Liver (tissue), 9 donors: ENCODE data around the gene RFNG. TPM values are rescaled to one million over a fixed set of nuclear protein-coding genes. Genes with fewer than 3 reads are reported as not detected.

ENCODE experiments used
- DNase-seq: peaks from one replicate; pipeline ENCODE4 v3.0.0-alpha.2; 2017; ENCODE audit warnings: low spot score
- H3K27ac ChIP-seq, 2 donors: one replicate each; pipeline ENCODE4 v1.7.0; 2013; ENCODE audit warnings: inconsistent platforms in 2 of 2, low read length in 2 of 2, control low read depth in 1 of 2, low read depth in 1 of 2, mild to moderate bottlenecking in 1 of 2
- H3K27me3 ChIP-seq, 4 donors: one replicate each; pipeline versions ENCODE4 v1.6.1 to v1.7.0; 2013; ENCODE audit warnings: low read length in 3 of 4, inconsistent platforms in 1 of 4, mild to moderate bottlenecking in 1 of 4, moderate library complexity in 1 of 4; ENCODE audit not compliant: control insufficient read depth in 4 of 4, insufficient read depth in 4 of 4
- H3K36me3 ChIP-seq, 4 donors: one replicate each; pipeline versions ENCODE4 v1.6.1 to v1.7.0; 2013; ENCODE audit warnings: low read length in 3 of 4, mild to moderate bottlenecking in 3 of 4, low read depth in 1 of 4, moderate library complexity in 1 of 4; ENCODE audit not compliant: control insufficient read depth in 4 of 4, insufficient read depth in 3 of 4
- H3K4me1 ChIP-seq, 4 donors: one replicate each; pipeline versions ENCODE4 v1.6.1 to v1.7.0; 2013; ENCODE audit warnings: low read length in 3 of 4, mild to moderate bottlenecking in 3 of 4, moderate library complexity in 1 of 4; ENCODE audit not compliant: control insufficient read depth in 4 of 4, insufficient read depth in 4 of 4
- H3K4me3 ChIP-seq, 3 donors: one replicate each; pipeline versions ENCODE4 v1.6.1 to v1.7.0; 2013; ENCODE audit warnings: low read length in 3 of 3, control low read depth in 1 of 3, low read depth in 1 of 3, mild to moderate bottlenecking in 1 of 3
- H3K9ac ChIP-seq, 2 donors: one replicate each; pipeline ENCODE4 v1.7.0; 2013; ENCODE audit warnings: low read length in 2 of 2, mild to moderate bottlenecking in 2 of 2, moderate library complexity in 2 of 2, control low read depth in 1 of 2, low read depth in 1 of 2
- H3K9me3 ChIP-seq, 4 donors: one replicate each; pipeline versions ENCODE4 v1.6.1 to v1.7.0; 2013; ENCODE audit warnings: low read length in 3 of 4; ENCODE audit not compliant: control insufficient read depth in 4 of 4
- CTCF ChIP-seq: fragments of 150-350 bp; IDR thresholded peaks from 2 replicates; pipeline ENCODE4 v1.5.1; 2017; ENCODE audit warnings: improper control_type of control experiment, low read depth, low read length; ENCODE audit not compliant: missing input control
- EGR1 ChIP-seq, 2 donors: IDR thresholded peaks; 2 replicates each; pipeline ENCODE4 v1.6.1; 2016 to 2018; ENCODE audit warnings: antibody characterized with exemption in 2 of 2, low read depth in 2 of 2
- FOXA1 ChIP-seq: IDR thresholded peaks from 2 replicates; pipeline ENCODE4 v1.6.1; 2016; ENCODE audit warnings: antibody characterized with exemption
- FOXA2 ChIP-seq: IDR thresholded peaks from 2 replicates; pipeline ENCODE4 v1.6.1; 2016; ENCODE audit warnings: antibody characterized with exemption
- HNF4A ChIP-seq, 2 donors: conservative IDR thresholded peaks; 2 replicates each; pipeline ENCODE4 v1.6.1; 2016; ENCODE audit warnings: antibody characterized with exemption in 2 of 2, mild to moderate bottlenecking in 2 of 2
- RXRA ChIP-seq, 2 donors: IDR thresholded peaks; 2 replicates each; pipeline ENCODE4 v1.6.1; 2017 to 2018; ENCODE audit warnings: antibody characterized with exemption in 2 of 2, mild to moderate bottlenecking in 1 of 2
- SP1 ChIP-seq: IDR thresholded peaks from 2 replicates; pipeline ENCODE4 v1.6.1; 2018; ENCODE audit warnings: antibody characterized with exemption, mild to moderate bottlenecking
- TAF1 ChIP-seq: conservative IDR thresholded peaks from 2 replicates; pipeline ENCODE4 v1.6.1; 2016; ENCODE audit warnings: antibody characterized with exemption, mild to moderate bottlenecking
- ZBTB33 ChIP-seq: IDR thresholded peaks from 2 replicates; pipeline ENCODE4 v1.6.1; 2016; ENCODE audit warnings: antibody characterized with exemption
- WGBS: extraction: QIAGEN DNeasy Blood & Tissue Kit; methylation state at CpG from one replicate; pipeline ENCODE4 v1.1.7; 2013; 5-methylcytosine and 5-hydroxymethylcytosine counted together
- polyA plus RNA-seq, 2 donors: library from polyadenylated mRNA; stranded (reverse) in 1 of 2; unstranded in 1 of 2; fragments of 200-250 nt in 1 of 2; fragments of >200 nt in 1 of 2; fragmentation: Nextera tagmentation in 1 of 2; extraction: Ambion mirVana in 1 of 2; gene quantifications; one replicate each; pipeline versions ENCODE4 v1.2.1 to v1.2.3, GENCODE V29; 2013 to 2015
- total RNA-seq, 2 donors: library from RNA; depleted of rRNA; stranded (reverse); fragments of >200 nt; gene quantifications; one replicate each; pipeline ENCODE4 v1.2.3, GENCODE V29; 2014
- TF ChIP-seq, protein P1 (sequence below): IDR thresholded peaks from 2 replicates; pipeline ENCODE4 v1.6.1; 2016; ENCODE audit warnings: antibody characterized with exemption
- TF ChIP-seq, protein P2 (sequence below): IDR thresholded peaks from 2 replicates; pipeline ENCODE4 v1.6.1; 2016; ENCODE audit warnings: antibody characterized with exemption, mild to moderate bottlenecking
- donor health status: healthy.
- donor health status: healthy.
- donor health status: healthy.
- donor health status: healthy.
- donor health status: healthy.

RFNG gene
- total and polyA plus RNA-seq, 4 donors = 15.0 to 36.0 (median 23.4) TPM

DNA sequence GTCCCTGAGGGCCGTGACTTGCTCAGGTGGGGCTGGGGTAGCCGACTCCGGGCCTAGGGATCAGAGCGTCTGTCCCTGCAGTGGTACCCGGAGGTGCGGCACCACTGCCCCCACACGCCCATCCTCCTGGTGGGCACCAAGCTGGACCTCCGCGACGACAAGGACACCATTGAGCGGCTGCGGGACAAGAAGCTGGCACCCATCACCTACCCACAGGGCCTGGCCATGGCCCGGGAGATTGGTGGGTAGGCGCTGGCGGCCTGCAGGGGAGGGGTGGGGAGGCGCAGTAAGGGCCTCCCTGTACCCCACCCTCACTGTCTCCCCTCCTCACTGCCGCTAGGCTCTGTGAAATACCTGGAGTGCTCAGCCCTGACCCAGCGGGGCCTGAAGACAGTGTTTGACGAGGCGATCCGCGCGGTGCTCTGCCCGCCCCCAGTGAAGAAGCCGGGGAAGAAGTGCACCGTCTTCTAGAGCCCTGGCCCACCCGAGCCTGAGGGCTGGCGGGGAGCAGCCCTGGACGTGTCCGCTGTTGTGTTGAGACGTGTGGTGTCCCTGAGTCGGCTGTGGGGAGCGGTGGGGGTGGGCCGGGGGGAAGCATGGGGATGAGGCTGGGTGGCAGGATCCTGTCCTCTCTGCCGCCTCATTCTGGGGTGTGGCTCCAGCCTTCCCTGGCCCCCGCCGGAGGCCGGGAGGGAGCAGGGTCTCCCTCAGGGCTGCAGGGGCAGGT is 18.1 kb downstream of the RFNG start:
- Histone ChIP-seq H3K9me3 (no peaks in the 10 kb centered on the region), H3K4me3 (no peak overlapping the region), H3K36me3 (peaks cover 0 to 5% (median 1%) of the 10 kb centered on the region in 4 donors), H3K9ac (no peak overlapping the region), H3K27me3 (no peaks in the 10 kb centered on the region), H3K4me1 (peaks cover 17 to 64% (median 40%) of the 10 kb centered on the region in 4 donors), H3K27ac (no peak overlapping the region)
- TF ChIP-seq, protein P1, sequence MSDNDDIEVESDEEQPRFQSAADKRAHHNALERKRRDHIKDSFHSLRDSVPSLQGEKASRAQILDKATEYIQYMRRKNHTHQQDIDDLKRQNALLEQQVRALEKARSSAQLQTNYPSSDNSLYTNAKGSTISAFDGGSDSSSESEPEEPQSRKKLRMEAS = no peak
- TF ChIP-seq FOXA1 = no peak
- WGBS = 69% methylated on average over 38 of the region's 38 CpGs
- no peak for DNase-seq

- H3K27me3 ChIP-seq = no peaks in the 10 kb centered on the region
- no peak overlapping the region for H3K27ac ChIP-seq
- 17% methylated on average over 59 of the region's 59 CpGs for WGBS
- H3K36me3 ChIP-seq = peaks cover 0 to 5% (median 1%) of the 10 kb centered on the region in 4 donors
- peak in 1 of 2 donors; percentile 18 for TF ChIP-seq RXRA (IDR thresholded peaks at IDR 0.05)
- TF ChIP-seq, protein P2, sequence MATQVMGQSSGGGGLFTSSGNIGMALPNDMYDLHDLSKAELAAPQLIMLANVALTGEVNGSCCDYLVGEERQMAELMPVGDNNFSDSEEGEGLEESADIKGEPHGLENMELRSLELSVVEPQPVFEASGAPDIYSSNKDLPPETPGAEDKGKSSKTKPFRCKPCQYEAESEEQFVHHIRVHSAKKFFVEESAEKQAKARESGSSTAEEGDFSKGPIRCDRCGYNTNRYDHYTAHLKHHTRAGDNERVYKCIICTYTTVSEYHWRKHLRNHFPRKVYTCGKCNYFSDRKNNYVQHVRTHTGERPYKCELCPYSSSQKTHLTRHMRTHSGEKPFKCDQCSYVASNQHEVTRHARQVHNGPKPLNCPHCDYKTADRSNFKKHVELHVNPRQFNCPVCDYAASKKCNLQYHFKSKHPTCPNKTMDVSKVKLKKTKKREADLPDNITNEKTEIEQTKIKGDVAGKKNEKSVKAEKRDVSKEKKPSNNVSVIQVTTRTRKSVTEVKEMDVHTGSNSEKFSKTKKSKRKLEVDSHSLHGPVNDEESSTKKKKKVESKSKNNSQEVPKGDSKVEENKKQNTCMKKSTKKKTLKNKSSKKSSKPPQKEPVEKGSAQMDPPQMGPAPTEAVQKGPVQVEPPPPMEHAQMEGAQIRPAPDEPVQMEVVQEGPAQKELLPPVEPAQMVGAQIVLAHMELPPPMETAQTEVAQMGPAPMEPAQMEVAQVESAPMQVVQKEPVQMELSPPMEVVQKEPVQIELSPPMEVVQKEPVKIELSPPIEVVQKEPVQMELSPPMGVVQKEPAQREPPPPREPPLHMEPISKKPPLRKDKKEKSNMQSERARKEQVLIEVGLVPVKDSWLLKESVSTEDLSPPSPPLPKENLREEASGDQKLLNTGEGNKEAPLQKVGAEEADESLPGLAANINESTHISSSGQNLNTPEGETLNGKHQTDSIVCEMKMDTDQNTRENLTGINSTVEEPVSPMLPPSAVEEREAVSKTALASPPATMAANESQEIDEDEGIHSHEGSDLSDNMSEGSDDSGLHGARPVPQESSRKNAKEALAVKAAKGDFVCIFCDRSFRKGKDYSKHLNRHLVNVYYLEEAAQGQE = no peak
- no peak for DNase-seq
- H3K4me1 ChIP-seq = peaks cover 17 to 60% (median 38%) of the 10 kb centered on the region in 4 donors
- no peak overlapping the region for H3K9ac ChIP-seq
- no peaks in the 10 kb centered on the region for H3K9me3 ChIP-seq
- peak overlapping the region in 1 of 3 donors; percentile 63 for H3K4me3 ChIP-seq
Measured at GRCh38 chr17:82031885-82032627, 19.6 kb downstream of the RFNG start.

- no peaks in the 10 kb centered on the region for H3K9me3 ChIP-seq
- peak within 1 kb of the TSS; percentile 74 to 76 for H3K27ac ChIP-seq
- DNase-seq = no peak
- H3K4me1 ChIP-seq = peaks cover 16 to 60% (median 39%) of the 10 kb centered on the region in 4 donors
- H3K4me3 ChIP-seq = peak within 1 kb of the TSS in 2 of 3 donors; percentile 27 to 63
- WGBS = under 1% methylated on average over 96 of the region's 96 CpGs
- H3K9ac ChIP-seq = no peak within 1 kb of the TSS
- no peaks in the 10 kb centered on the region for H3K27me3 ChIP-seq
- H3K36me3 ChIP-seq = peaks cover 0 to 5% (median 1%) of the 10 kb centered on the region in 4 donors
- TF ChIP-seq, protein P1 = no peak
- no peak for TF ChIP-seq SP1
- no peak for TF ChIP-seq TAF1
- TF ChIP-seq RXRA (IDR thresholded peaks at IDR 0.05) = no peak
- no peak for TF ChIP-seq EGR1 (IDR thresholded peaks at IDR 0.05; ENCODE audit: low read depth in 2 of 2)
- TF ChIP-seq ZBTB33 = no peak
- TF ChIP-seq, protein P2 = no peak
- TF ChIP-seq HNF4A (conservative IDR thresholded peaks at IDR 0.05) = no peak
- TF ChIP-seq FOXA2 = no peak
- no peak for TF ChIP-seq CTCF
Measured at GRCh38 chr17:82031303-82031884, 20.2 kb downstream of the RFNG start, which contains the start of gene RAC3. TSS of gene RAC3 (plus strand) at chr17:82031678. CDS start at chr17:82031762, 84 bp downstream.
